Keratinocyte (primary cell): ENCODE results near the gene ASTE1. TPM values are rescaled to one million over a fixed set of nuclear protein-coding genes. Genes with fewer than 3 reads are reported as not detected.
"Not testable (repeated sequence)": the region's sequence is repeated elsewhere in the genome, so short reads cannot be mapped to it uniquely, and the experiment has no call there.

ENCODE experiments used
- DNase-seq: peaks from one replicate; pipeline ENCODE4 v3.0.0-alpha.2; 2011; ENCODE audit warnings: low read depth, missing footprints, low spot score
- FAIRE-seq: peaks from 2 replicates; lab custom pipeline; 2011; peaks lifted over from hg19 to GRCh38; lab: Jason Lieb, UNC
- H2AFZ ChIP-seq: 2 replicates; pipeline ENCODE4 v1.6.0; 2012; ENCODE audit warnings: low read length, control low read depth, inconsistent platforms; ENCODE audit not compliant: control insufficient read depth
- H3K27ac ChIP-seq: 2 replicates; pipeline ENCODE4 v1.5.1; 2011; ENCODE audit warnings: low read length; ENCODE audit not compliant: control insufficient read depth, insufficient read depth
- H3K27me3 ChIP-seq: 3 replicates; pipeline ENCODE4 v1.6.0; 2011; ENCODE audit warnings: low read length; ENCODE audit not compliant: control insufficient read depth, insufficient read depth; ENCODE audit errors: extremely low read depth
- H3K36me3 ChIP-seq, 2 experiments: 2 replicates in 1 of 2; 3 replicates in 1 of 2; pipeline ENCODE4 v1.5.1; 2011; ENCODE audit warnings: low read length in 2 of 2, mild to moderate bottlenecking in 1 of 2; ENCODE audit not compliant: control insufficient read depth in 2 of 2, insufficient read depth in 2 of 2; ENCODE audit errors: extremely low read depth in 1 of 2
- H3K4me1 ChIP-seq: 3 replicates; pipeline ENCODE4 v1.5.1; 2011; ENCODE audit warnings: low read length; ENCODE audit not compliant: control insufficient read depth, insufficient read depth; ENCODE audit errors: extremely low read depth
- H3K4me2 ChIP-seq: 3 replicates; pipeline ENCODE4 v1.6.0; 2011; ENCODE audit warnings: low read depth, low read length; ENCODE audit not compliant: control insufficient read depth, insufficient read depth; ENCODE audit errors: extremely low read depth
- H3K4me3 ChIP-seq, 3 experiments: fragments of 200-600 bp in 1 of 3; sonication (generic) in 1 of 3; 2 replicates in 2 of 3; 3 replicates in 1 of 3; pipeline ENCODE4 v1.5.1; 2011 to 2016; ENCODE audit warnings: low read length in 3 of 3, mild to moderate bottlenecking in 3 of 3, control low read depth in 2 of 3, inconsistent platforms in 1 of 3, low read depth in 1 of 3, mixed read lengths in 1 of 3, mixed run types in 1 of 3, moderate library complexity in 1 of 3; ENCODE audit not compliant: control insufficient read depth in 2 of 3, insufficient read depth in 2 of 3; ENCODE audit errors: extremely low read depth in 1 of 3
- H3K79me2 ChIP-seq: 2 replicates; pipeline ENCODE4 v1.6.0; 2012; ENCODE audit warnings: low read length; ENCODE audit not compliant: control insufficient read depth, insufficient read depth
- H3K9ac ChIP-seq: 3 replicates; pipeline ENCODE4 v1.6.0; 2011; ENCODE audit warnings: low read length; ENCODE audit not compliant: control insufficient read depth, insufficient read depth; ENCODE audit errors: extremely low read depth
- H3K9me1 ChIP-seq: 3 replicates; pipeline ENCODE4 v1.6.0; 2011; ENCODE audit warnings: low read length; ENCODE audit not compliant: control insufficient read depth, insufficient read depth; ENCODE audit errors: extremely low read depth
- H3K9me3 ChIP-seq: 2 replicates; pipeline ENCODE4 v1.5.1; 2012; ENCODE audit warnings: low read depth, low read length; ENCODE audit not compliant: control insufficient read depth
- H4K20me1 ChIP-seq: 3 replicates; pipeline ENCODE4 v1.6.0; 2011; ENCODE audit warnings: low read length; ENCODE audit not compliant: control insufficient read depth, insufficient read depth; ENCODE audit errors: extremely low read depth
- EZH2 ChIP-seq: IDR thresholded peaks from one replicate; pipeline ENCODE4 v1.6.1; 2012; ENCODE audit warnings: inconsistent platforms, mild to moderate bottlenecking, low read length, moderate library complexity
- dilution Hi-C: fragments of 300-500 bp; cut with MboI; formaldehyde crosslinking; loops from one replicate; pipeline ENCODE4 v1.7.0; 2020; ENCODE audit warnings: low sequenced_read_pairs; ENCODE audit not compliant: extremely low pct_ligation_motif_present
- polyA plus RNA-seq, 5 experiments: library from polyadenylated mRNA; depleted of rRNA in 3 of 5; stranded (reverse) in 3 of 5; stranded (forward) in 1 of 5; unstranded in 1 of 5; fragments of >200 nt; gene quantifications; 1 replicate in 1 of 5; 2 replicates in 3 of 5; 3 replicates in 1 of 5; pipeline versions ENCODE4 v1.2.1 to v1.2.3, GENCODE V29; 2011 to 2012; ENCODE audit warnings: missing spikeins in 2 of 5, low read depth in 1 of 5, low replicate concordance in 1 of 5
- TF ChIP-seq, protein P1 (sequence below), 3 experiments: IDR thresholded peaks in 1 of 3; conservative IDR thresholded peaks in 1 of 3; optimal IDR thresholded peaks in 1 of 3; 2 replicates in 2 of 3; 3 replicates in 1 of 3; pipeline versions ENCODE3 to v1.5.1; 2011; ENCODE audit warnings: low read length in 3 of 3, mild to moderate bottlenecking in 3 of 3, moderate library complexity in 2 of 3, control low read depth in 1 of 3, inconsistent platforms in 1 of 3; ENCODE audit not compliant: insufficient read depth in 2 of 3; ENCODE audit errors: extremely low read depth in 1 of 3

ASTE1 gene
- polyA plus RNA-seq, 1 donor (not counting 4 experiments of a cell fraction or from before 2014, with no cell fraction given) = 5.2 TPM

- TF ChIP-seq, protein P1, sequence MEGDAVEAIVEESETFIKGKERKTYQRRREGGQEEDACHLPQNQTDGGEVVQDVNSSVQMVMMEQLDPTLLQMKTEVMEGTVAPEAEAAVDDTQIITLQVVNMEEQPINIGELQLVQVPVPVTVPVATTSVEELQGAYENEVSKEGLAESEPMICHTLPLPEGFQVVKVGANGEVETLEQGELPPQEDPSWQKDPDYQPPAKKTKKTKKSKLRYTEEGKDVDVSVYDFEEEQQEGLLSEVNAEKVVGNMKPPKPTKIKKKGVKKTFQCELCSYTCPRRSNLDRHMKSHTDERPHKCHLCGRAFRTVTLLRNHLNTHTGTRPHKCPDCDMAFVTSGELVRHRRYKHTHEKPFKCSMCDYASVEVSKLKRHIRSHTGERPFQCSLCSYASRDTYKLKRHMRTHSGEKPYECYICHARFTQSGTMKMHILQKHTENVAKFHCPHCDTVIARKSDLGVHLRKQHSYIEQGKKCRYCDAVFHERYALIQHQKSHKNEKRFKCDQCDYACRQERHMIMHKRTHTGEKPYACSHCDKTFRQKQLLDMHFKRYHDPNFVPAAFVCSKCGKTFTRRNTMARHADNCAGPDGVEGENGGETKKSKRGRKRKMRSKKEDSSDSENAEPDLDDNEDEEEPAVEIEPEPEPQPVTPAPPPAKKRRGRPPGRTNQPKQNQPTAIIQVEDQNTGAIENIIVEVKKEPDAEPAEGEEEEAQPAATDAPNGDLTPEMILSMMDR (optimal IDR thresholded peaks at IDR 0.05 in 1 of 3, IDR thresholded peaks at IDR 0.05 in 1 of 3, conservative IDR thresholded peaks at IDR 0.05 in 1 of 3; ENCODE audit: extremely low read depth in 1 of 3, insufficient read depth in 2 of 3, low read length in 3 of 3) = no peak
- no peak for TF ChIP-seq EZH2
- H3K9me1 ChIP-seq = no peaks in the 10 kb centered on the region
- no peak overlapping the region for H3K4me3 ChIP-seq
- H3K27me3 ChIP-seq = no peaks in the 10 kb centered on the region
- H3K9ac ChIP-seq = no peak overlapping the region
- FAIRE-seq (no peak), DNase-seq (no peak)
- no peaks in the 10 kb centered on the region for H3K9me3 ChIP-seq
- H4K20me1 ChIP-seq = no peaks in the 10 kb centered on the region
- H3K4me1 ChIP-seq = no peaks in the 10 kb centered on the region
- no peaks in the 10 kb centered on the region for H3K36me3 ChIP-seq
- dilution Hi-C loops = no loop called here
- no peak overlapping the region for H3K27ac ChIP-seq
- no peaks in the 10 kb centered on the region for H3K79me2 ChIP-seq
- H2AFZ ChIP-seq = no peak overlapping the region
- H3K4me2 ChIP-seq = no peak overlapping the region
Observed at GRCh38 chr3:131047582-131047981, 21.0 kb upstream of the ASTE1 start.

GRCh38 chr3:131042271-131042985 lies 15.8 kb upstream of the ASTE1 start:
- H3K4me2 ChIP-seq, H3K27me3 ChIP-seq, H3K79me2 ChIP-seq, H2AFZ ChIP-seq, dilution Hi-C loops, H3K9me3 ChIP-seq, H3K9ac ChIP-seq, H3K27ac ChIP-seq, DNase-seq, H3K4me1 ChIP-seq, H3K36me3 ChIP-seq, H3K4me3 ChIP-seq, H3K9me1 ChIP-seq, FAIRE-seq, H4K20me1 ChIP-seq: not testable (repeated sequence)

- FAIRE-seq (no peak), DNase-seq (no peak)
- no peaks in the 10 kb centered on the region for H3K4me1 ChIP-seq
- no peak overlapping the region for H3K27ac ChIP-seq
- no peak overlapping the region for H3K9ac ChIP-seq
- dilution Hi-C loops = no loop called here
- no peaks in the 10 kb centered on the region for H4K20me1 ChIP-seq
- no peak for TF ChIP-seq EZH2
- TF ChIP-seq, protein P1 (optimal IDR thresholded peaks at IDR 0.05 in 1 of 3, IDR thresholded peaks at IDR 0.05 in 1 of 3, conservative IDR thresholded peaks at IDR 0.05 in 1 of 3; ENCODE audit: extremely low read depth in 1 of 3, insufficient read depth in 2 of 3, low read length in 3 of 3) = no peak
- no peaks in the 10 kb centered on the region for H3K9me1 ChIP-seq
- H3K36me3 ChIP-seq = peaks cover 0 to 4% of the 10 kb centered on the region in 2 experiments
- no peaks in the 10 kb centered on the region for H3K79me2 ChIP-seq
- no peak overlapping the region for H2AFZ ChIP-seq
- H3K4me3 ChIP-seq = no peak overlapping the region
- H3K9me3 ChIP-seq = no peaks in the 10 kb centered on the region
- no peaks in the 10 kb centered on the region for H3K27me3 ChIP-seq
- no peak overlapping the region for H3K4me2 ChIP-seq
Observed at GRCh38 chr3:131038326-131038725, 11.7 kb upstream of the ASTE1 start.
